Amniotic stem cell (primary cell): ENCODE measurements around the gene BCAS3.

ENCODE experiments used
- DNase-seq: peaks from one replicate; lab custom pipeline; 2025; lab: John Stamatoyannopoulos, UW

BCAS3 gene

DNA sequence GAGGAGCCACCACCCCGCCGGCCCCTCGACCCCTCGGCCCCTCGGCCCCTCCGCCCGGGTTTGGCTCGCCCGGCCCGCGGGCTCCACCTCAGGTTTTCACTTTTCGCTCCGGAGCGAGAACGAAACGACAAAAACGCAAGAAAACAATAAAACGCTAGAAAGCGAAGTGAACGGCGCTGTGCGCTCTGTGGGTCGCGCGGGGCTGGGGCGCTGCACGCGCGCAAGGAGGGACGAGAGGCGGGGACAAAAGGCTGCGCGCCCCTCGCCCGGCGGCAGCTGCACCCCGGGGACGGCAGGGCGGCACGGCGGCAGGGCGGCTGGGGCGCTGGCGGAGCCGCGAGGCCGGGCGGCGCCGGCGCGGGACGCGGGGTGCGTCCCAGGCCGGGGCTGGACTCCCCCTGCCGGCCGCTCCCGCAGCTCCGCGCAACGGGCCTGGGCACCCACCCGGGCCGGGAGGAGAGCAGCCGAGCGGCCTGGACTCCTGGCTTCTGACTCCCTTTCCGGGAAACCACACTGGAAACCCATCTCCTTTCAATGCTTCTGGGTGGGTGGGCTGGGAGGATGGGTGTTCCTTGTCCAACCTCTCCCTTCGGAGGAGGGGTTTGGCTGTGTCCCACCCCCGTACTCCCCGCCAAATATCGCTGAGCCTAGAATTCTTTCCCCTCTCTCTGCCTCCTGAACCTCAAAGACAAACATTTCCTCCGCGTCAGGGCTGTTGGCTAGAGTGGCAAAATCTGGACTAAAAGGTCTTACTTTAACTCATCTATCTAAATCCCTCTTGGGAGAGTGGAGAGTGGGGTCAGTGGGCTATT, 731.9 kb downstream of the BCAS3 start:
- DNase-seq, result no peak

DNA sequence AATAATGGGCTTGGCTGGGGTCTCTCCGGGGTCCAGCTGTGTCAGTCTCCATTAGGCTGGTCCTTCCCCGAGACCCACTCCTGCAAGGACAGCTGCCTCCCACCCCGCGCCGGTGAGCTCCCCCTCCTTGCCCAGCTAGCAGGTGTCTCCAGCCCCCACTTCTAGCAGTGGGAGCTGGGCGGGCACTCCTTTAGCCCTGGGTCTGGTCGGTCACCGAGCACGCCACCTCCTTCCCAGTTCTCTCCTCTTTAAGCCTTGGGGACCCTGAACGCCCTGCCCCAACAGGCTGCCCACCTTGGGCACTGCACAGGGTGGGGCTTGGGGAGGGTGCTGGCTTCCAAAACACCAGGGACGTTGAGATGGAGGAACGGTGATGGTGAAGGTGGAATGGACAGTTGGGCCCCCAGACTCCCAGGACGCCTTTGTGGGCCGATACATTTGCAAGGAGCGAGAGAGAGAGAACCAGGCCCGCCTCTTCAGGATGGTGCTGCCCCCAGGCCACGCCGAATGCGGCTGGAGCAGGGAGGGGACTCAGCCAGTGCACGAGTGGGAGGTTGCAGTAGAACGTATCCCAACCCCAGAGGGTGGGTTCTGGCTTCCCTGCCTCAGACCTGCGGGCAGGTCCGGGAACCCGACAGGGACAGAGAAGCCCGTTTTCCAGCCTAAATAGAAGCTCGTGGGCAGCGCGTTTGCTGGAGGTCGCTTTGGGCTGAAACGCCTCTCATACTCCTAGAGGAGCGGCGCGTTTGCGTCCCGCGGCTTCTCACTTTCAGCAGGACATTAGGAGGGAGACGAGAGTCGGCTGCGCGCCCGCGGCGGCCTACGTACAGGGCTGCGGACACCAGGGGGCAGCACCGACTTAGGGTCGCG, 732.7 kb downstream of the BCAS3 start:
- peak; percentile 71 for DNase-seq

DNA sequence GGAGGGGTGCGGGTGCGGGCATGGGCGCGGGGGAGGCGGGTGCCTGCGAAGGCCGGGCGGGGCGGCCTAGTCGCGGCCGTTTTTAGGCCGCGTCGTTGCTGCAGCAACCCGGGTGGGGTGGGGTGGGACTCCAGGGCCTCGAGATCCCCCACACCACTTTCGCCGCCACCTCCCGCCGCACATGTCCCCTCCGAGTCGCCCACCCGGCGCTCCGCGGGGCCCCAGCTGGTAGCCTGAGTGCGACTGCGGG, 733.3 kb downstream of the BCAS3 start:
- DNase-seq, result no peak

DNA sequence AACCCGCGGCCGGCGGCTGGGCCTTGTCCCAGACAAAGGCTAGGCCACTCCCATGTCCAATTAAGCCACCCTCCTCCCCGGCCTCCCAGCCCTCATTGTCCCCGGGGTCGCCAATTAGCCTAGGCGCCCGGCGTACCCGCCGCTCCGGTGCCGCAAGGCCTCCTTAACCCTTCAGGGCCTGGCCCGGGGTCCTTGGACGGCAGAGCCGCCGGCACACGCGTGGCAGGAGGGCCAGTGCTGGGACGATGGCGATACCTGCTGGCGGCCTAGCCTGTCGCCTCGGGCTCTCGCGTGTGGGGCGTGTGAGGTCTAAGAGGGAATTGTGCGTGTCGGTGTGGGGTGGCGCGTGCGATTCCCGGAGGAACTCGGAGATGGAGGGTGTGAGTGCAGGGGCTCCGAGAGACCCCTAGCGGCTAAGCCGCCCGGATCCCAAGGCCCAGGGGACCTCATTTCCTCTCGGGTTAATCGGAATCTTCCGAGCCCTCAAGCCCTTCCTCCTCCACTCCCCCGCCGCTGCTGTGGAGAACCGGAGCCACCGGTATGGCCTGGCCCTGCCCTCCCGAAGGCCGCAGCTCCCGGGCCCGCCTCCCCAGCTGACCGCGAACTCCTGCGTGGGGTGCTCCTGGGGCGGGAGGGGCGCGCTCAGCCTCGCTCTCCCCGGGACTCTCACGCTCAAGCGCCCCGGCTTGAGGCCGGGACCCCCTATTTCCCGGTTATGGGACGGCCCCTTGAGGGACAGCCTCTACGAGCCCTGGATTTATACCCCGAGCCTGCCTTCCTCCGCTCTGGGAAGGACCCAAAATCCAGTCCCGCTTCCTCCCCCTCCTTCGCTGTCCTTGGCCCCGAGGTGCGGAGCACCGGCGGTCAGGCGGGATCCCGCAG, 733.9 kb downstream of the BCAS3 start:
- no peak for DNase-seq

DNA sequence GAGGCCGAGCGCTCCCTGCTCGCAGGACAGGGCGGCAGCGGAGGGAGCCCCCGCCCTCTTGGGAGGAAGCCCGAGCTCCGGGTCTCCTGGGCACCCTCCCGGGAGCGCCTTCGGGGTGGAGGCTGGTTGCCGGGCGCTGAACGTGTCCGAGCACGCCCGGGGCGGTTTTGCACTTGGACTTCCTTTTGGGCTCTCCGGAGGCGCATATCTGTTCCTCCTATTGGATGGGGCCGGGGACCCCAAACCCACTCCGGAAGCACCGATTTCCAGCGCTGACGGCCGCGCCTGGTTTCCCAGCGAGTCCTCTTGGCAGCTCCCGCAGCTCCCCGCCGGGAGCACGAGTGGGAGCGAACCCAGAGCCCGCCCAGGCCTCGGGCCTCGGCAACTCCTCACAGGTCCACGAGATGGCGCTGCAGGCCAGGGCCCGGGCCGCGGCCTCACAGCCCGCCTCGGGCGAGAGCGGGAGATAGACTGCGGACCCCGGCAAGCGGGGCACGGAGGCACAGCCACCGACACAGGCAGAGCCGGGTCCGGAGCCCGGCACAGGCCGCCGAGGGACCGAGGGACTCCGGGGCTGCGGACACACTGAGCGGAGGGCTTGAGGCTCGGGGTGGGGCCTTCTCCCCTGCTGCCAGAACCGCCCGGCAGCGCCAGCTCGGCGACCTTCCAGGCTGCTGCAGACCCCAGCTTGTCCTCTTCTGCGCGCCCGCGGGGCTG, 734.6 kb downstream of the BCAS3 start:
- DNase-seq, result peak; percentile 80

DNA sequence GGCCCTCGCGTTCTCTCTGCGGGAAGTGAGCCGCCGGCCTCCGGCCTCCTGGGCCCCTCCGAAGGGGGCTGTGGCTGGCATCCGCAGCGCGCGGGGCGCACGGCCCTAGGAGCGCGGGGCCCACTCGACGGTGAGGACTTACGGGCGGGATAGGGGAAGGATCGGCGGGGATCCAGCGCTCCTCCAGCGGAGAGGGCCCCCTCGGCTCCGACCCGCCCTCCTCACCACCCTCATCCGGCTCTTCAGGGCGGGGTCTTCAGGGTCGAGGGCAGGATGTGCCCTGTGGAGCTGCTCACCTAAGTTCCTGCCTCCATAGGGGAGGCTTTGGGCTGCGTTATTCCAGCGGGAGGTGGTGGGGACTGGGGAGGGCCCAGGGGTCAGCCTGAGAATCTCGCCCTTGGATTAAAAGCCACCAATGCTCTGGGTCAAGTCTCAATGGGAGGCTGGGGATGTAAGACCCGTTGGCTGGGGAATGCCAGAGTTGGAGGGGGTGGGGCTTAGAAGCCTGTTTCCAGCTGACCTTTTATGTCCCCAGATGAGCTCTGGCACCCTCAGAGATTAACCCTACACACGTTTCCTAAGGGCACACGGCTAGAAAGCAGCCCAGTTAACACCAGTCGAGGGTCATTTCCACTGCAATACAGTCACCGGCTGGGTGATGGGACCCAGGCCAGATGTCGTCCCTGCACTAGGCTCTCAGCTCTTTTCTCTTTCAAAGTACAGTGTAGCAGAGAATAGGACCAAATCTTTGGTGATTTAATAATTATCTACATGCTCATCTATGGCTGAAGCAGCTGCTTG, 735.4 kb downstream of the BCAS3 start:
- DNase-seq, result no peak

DNA sequence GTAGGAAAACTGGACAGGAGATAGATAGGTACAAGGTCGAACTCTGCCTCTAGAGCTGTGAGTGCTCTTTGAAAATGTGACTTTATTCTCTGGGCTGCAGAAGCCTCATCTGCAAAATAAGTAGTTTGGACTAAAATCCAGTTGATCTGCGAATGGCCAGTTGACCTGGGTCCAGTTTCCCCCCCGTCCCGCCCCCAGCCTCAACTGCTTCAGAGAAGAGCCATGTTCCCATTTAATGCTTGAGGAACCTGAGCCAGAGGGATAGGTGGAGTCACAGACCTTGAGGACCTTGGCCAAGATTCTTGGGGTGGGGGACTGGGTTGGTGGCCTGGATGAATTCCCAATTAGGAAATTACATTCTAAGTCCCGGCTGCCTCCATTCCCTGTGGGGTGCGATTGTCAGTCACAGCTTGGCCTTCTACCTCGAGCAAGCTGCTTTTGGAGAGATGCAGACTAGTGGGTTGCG, 736.0 kb downstream of the BCAS3 start:
- DNase-seq, result no peak

DNA sequence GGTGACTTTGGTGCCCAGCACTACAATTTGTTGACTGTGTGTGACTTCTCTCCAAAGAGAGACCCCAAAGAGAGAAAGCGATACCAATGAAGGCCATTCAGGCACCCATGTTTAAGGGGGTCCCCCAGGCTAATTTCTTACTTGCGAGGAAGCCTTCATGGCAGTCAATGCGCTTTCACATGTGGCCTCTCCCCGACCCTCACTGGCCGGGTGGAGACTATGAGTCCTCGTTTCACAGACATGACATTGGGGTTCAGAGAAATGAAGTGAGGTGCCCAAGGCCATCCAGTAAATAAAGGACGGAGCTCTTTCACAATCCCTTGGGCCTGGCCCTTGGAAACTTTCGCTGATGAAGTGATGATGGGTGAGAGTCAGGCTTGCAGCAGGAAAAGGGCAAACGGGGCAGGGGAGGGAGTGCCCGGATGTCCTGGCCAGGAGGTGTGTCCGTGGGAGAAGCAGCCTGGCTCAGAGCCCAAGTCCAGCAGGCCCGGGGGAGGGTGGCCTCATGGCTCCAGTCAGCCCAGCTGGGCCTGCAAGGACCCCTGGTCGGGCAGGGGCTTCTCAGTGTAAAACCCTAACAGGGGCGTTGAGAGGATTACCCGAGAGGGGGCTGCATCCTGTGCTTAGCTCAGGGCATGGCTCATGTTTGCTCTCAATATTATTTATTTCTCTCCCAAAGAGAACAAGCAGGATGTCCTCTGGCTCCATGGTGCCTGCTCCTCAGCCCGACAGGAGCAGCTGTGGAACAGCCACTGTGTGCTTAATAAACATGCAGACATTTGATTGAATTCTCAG, 736.7 kb downstream of the BCAS3 start:
- DNase-seq, result no peak

DNA sequence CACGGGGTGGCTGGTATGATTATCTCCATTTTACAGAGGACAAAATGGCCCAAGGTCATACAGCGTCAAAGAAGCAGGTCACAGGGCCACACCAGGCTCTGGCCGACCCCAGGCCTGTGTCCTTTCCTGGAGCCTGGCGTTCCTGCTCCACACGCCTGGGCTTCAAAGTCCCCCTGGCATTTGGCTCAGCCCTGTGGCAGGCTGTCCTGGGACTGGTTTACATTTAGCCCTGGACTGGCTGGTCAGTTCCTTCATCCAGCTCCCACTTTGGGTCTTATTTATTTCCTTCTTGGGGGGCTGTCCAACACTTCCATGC, 737.2 kb downstream of the BCAS3 start:
- DNase-seq, result no peak

DNA sequence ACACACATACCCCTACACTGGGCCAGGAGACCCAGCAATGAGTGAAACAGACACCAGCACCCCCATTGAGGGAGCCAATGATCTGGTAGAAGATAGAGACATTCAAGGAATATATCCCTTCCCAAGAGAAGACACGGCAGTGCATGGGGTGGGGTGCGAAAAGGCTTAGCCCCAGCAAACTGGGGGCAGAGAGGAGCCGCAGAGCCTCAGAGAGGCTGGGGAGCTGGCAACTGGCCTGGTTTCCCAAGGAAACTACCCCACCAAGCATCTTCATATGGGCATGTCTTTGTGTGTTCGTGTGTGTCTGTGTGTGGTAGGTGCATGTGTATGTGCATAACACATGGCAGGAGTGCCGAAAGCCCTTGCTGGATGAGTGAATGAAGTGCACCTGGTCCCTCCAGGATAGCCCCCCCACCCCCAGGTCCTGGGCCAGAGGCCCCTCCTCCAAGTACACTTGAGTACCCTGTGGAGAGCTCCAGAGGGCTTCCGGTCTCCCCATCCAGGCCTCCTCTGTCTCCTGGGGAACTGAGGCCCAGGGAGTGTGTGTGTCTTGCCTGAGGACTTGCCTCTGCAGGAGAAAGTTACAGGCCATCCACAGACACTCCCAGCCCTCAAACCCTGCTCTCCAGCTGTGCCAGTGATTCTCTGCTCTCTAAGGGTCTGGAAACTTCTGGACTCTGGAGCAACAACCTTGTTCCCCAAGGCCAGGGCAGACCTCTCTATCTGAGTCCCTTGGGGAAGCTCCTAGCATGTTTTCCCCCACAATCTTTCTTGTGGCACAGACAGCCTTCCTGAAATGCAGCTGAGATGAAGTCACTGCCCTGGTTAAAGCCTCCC, 737.9 kb downstream of the BCAS3 start:
- no peak for DNase-seq

DNA sequence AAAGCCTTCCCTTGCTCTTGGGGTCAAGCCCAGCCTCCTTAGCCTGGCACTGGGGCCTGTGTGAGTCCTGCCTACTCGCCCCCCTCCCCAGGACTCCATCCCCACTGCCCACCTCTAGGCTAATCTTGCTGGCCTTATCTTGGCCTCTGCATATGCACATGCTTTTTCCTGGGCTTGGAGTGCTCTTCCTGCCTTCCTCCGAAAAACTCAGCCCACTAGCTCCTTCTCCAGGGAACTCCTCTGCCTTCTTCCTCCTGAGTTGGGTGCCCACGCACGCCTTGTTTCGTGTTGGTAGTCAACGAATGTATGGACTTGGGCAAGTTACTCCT, 738.5 kb downstream of the BCAS3 start:
- no peak for DNase-seq

DNA sequence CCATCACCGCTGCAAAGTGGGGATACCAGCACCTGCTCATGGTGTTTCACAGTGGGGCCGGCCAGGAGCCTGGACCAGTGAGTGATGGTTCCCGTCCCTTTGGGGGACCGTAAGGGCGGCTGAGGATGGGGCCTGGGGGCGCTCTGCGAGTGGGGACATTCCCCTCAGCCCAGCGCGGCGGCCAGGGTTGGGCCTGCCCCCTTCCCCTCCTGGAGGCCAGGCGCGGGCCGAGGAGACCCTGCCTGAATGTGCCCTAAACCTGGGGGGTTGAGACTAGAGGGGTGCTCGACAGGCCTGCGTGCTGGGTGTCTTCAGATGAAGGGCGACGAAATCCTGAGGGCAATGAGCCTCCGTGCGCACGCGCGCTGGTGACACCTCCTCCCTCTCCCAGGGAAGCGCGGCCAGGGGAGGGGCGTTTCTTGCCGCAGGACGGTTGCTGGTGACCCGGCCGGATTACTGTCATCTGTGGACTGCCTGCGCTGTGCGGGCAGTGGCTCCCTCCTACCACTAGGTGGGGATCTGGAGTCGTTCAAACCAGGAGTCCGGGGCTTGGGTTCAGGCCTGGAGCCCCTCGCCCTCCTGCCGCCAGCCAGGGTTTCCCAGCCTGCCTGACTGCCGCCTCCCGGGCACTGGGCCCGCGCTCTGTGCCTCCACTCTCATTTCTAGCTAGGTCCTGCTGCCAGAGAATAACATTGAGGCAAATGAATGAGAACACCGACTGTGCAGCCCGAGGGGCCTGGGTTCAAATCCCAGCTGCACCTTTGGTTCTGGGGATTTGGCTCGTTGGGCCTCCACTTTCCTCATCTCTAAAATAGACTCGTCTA, 739.1 kb downstream of the BCAS3 start:
- DNase-seq, result peak; percentile 85

DNA sequence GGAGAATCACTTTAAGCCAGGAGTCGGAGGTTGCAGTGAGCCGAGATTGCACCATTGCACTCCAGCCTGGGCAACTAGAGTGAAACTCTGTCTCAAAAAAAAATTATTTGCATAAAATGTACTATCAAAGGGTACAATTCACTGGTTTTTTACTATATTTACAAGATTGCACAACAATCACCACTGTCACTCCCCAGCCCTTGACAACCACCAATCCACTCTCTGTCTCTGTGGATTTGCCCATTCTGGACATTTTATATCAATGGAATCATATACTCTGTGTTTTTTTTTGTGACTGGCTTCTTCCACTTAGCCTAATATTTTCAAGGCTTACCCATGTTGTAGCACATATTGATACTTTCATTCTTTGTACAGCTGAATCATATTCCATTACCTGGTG, 740.8 kb downstream of the BCAS3 start:
- DNase-seq, result no peak

DNA sequence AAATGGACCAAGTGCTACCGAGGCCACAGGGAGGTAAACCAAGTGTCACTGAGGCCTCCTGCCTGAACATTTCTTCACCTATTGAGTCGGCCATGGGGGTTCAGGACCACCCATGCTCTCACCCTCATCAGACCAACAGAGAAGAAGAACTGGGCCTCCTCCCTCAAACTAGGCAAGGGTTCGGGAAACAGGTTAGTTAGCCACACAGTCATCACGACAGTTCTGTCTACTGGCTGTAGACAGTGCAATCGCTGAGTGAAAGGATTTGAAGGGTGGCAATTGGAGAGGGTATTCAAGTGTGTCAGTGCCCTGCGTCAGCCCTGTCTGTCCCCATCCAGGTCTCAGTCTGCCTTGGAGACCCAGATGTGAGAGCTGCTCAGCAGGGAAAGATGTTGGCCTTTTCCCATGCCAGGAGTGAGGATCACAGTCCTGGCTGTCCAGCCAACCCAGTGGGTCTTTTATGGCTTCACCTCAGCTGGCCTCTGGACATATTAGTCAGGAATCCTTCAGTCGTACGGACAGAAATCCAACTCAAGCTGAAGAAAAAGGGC, 741.9 kb downstream of the BCAS3 start:
- DNase-seq, result no peak

DNA sequence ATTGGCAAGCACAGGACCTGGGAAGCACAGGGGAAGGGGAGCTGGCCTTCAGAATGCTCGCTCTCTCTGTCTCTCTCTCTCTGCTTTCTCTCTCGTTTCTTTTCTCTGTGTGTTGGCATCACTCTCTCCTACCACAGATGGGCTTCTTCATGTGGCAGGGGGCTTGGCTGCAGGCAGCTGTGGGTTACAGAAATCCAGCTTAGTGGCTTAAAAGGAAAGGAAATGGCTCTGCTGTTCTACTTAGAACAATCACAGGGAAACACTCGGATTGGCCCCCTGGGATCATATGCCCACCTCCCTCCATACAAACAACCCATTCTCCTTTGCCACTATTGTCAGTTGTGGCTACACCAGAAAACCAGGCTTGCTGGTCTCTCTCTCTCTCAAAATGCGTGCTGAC, 742.4 kb downstream of the BCAS3 start:
- DNase-seq, result no peak

DNA sequence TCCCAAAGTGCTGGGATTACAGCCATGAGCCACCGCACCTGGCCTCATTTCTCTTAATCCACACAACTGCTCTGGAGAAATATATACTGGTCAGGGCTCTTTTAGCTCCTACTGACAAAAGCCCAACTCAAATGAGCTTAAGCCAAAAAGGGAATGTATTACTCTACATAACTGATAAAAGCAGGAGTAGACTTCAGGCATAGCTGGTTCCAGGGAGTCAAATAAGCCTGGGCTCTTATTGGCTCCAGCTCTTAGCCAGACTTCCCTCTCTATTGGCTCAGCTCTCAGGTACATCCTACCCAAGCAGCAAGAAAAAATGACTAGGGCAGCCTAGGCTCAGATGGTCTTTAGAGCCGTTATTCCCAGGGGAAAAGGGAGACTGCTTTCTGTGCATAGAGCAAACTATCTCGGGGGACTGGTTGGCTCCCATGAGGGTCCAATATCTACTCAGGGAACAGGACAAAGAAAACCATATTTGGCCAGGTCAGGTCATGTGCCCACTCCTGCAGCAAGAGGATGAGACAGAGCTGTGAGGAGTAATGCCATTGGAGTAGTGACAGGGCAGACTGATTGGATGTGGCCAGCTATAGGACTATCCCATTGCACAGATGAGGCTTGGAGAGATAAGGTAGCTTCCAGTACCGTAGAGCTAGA, 743.2 kb downstream of the BCAS3 start:
- no peak for DNase-seq

DNA sequence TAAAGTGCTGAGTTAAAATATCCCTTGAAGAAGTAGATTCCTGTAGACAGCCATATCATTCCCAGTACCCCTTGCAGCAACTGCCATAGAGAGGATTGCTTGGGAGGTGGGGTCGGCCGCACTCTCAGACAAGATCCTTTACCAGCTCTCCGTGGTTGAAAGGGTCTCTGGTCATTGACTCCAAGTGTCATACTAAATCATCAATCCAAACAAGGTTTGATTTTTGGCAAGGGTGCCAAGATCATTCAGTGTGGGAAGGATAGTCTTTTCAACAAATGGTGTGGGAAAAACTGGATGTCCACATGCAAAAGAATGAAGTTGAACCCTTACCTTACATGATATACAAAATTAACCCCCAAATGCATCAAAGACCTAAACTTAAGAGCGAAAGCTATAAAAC, 743.8 kb downstream of the BCAS3 start:
- DNase-seq, result no peak
